ENCODE measurements around the gene BCL11B.

GRCh38 chr14:99127651-99128167, 144.3 kb downstream of the BCL11B start:
- TF ChIP-seq POLR2A (IDR thresholded peaks at IDR 0.05) (no peak), CTCF (IDR thresholded peaks at IDR 0.05) (no peak), POLR2AphosphoS5 (IDR thresholded peaks at IDR 0.05) (no peak), EP300 (IDR thresholded peaks at IDR 0.05) (no peak)

All from gastroesophageal sphincter (tissue), 3 donors.